GM19455 (cell line): ENCODE results near the gene FHL1.
"Not testable (repeated sequence)": the region's sequence is repeated elsewhere in the genome, so short reads cannot be mapped to it uniquely, and the experiment has no call there.

ENCODE experiments used
- ATAC-seq: cut with Tn5 transposase; IDR thresholded peaks from one replicate; pipeline ENCODE4 v1.9.1; 2021; ENCODE audit not compliant: unreplicated experiment

The FHL1 gene

GRCh38 chrX:136147315-136147901 lies at the start of gene FHL1:
Gene FHL1, plus strand, starts transcription at chrX:136147533.
- ATAC-seq, result no peak

- no peak for ATAC-seq
Measured at GRCh38 chrX:136097871-136098805, 49.2 kb upstream of the FHL1 start.

DNA sequence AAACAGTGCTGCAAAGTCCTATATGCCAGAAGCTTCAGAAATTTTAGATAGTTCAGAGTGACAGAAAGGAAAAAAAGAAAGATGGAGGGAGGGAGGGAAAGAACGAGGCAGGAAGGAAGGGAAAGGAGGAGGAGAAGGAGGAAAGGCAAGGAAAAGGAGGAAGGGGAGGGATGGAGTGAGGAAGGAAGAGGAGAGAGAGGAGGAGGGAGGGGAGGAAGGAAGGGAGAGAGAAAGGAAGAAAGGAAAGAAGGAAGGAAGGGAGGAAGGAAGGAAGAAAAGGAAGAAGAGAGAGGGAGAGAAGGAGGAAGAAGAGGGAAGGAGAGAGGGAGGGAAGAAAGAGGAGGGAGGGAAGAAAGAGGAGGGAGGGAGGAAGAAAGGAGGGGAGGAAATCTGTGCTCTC lies 42.4 kb upstream of the FHL1 start:
- no peak for ATAC-seq

DNA sequence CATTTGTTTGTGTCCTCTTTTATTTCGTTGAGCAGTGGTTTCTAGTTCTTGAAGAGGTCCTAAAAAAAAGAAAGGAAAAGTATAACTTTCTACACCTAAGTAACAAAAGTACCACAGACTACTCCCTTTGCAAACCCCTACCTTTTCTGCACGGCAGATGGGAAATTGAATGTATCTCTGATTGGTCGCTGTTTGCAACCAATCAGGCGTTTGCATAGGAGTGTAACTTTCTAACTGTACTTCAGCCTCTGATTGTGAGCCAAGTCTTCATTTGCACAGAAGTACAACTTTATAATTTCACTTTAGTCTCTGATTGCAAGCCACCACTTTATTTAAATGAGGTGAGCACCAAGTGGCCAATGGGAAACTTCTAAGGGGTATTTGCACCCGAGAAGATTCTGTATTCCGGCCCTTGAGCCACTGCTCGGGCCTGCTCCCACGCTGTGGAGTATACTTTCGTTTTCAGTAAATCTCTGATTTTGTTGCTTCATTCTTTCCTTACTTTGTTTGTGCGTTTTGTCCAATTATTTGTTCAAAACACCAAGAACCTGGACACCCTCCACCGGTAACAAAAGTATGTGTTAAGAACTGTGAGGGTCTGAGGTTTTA lies 40.3 kb upstream of the FHL1 start:
- no peak for ATAC-seq

DNA sequence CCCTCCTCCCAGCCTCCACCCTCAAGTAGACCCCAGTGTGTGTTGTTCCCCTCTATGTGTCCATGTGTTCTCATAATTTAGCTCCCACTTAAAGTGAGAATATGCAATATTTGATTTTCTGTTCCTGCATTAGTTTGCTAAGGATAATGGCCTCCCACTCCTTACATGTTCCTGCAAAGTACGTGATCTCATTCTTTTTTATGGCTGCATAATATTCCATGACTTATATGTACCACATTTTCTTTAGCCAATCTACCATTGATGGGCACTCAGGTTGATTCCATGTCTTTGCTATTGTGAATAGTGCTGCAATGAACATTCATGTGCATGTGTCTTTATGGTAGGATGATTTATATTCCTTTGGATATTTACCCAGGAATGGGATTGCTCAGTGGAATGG lies 38.4 kb upstream of the FHL1 start:
- ATAC-seq, result not testable (repeated sequence)

DNA sequence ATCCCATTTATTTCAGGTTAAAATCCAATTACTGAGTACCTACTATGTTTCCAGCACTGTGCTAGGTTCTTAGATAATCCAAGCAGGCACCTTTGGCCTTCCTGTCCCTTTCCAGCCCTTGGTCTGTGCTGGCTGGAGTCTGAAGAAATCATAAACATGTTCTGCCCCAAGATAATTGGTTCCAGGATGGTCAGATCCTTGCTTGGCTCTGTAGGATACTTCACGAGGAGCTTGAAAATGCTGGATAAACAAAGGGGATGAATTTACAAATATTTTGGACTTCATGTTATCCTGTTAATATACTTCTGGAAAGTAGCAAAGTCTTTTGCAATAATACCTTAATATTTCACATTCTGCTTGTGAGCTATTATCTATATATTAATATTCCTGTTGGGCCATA lies 35.0 kb upstream of the FHL1 start:
- no peak for ATAC-seq

DNA sequence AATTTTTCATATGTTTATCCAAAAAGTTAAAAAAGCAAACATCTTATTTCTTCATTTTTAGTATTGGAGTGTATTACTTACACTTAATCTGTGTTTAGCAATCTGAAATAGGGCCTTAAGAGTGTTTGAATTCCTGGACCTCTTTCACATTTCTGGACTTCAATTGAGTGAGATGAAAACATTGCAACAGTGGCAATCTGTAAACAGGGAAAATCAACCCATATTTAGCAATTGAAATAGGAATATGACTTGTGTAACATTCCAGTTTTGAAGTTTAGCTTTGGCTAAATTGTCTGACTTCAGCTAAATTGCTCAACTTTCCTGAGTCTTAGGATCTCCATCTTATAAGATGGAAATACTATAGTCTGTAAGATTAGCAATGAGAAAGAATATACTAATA lies 34.6 kb upstream of the FHL1 start:
- no peak for ATAC-seq

DNA sequence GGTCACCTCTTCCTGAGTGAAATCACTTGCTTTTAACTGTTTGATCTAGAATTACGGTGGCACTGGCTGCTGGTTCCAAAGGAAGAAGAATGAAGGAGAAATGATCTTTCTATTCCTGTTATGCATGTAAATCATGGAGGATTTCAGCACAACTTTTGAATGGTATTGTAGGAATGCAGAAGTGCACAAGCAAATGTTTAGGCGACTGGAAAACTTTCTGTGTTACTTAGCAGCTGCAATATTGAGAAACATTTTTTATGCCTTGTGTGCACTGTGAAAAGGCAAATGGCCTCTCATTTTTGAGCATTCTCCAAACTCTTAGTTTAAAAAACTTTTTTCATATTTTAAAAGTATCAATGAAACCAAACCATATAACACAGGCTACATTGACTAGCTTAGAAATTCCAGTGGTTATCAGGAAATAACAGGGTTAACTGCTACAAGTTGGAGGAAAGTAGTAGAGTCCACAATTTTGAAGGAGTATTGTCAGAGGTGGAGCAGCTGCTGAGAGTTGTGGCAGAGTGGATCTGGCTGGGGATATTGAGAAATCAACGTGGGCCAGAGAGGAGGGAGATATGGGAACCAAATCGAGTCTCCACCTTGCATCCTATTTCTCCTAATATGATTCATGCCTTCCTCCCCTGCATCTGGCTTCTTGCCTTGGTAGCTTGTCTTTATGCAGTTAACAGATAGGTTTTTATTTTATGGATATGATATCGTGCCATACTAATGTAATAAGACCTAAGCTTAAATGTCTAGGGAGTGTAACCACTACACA lies 32.0 kb upstream of the FHL1 start:
- ATAC-seq, result no peak

DNA sequence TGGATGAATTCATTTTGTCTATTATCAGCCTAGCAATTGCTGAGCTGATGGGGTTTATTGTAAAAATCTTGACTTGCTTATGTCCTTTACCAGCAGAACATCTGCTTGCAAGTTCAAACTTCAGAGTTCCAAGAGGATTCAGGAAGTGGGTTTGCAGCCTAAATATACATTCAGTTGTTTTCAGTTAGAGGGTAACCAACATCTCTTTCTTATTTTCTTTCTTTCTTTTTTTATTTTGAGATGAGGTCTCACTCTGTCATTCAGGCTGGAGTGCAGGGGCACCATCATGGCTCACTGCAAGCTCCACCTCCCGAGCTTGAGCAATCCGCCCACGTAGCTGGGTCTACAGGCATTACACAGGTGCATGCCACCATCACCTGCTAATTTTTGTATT lies 31.4 kb upstream of the FHL1 start:
- ATAC-seq, result no peak

- no peak for ATAC-seq
Measured at GRCh38 chrX:136121788-136122187, 25.5 kb upstream of the FHL1 start.

DNA sequence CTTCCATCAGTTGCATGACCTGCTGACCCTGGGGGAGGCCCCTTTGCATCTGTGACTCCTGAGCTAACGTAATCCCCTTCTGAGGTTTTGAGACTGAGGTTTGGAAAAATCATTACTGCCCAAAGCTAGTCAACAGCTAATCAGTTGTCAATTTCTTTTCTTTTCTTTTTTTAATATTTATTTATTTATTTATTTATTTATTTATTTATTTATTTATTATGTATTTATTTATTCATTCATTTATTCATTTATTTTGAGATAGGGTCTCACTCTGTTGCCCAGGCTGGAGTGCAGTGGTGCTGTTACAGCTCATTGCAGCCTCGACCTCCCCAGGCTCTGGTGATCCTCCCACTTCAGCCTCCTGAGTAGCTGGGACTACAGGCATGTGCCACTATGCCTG lies 25.1 kb upstream of the FHL1 start:
- no peak for ATAC-seq

DNA sequence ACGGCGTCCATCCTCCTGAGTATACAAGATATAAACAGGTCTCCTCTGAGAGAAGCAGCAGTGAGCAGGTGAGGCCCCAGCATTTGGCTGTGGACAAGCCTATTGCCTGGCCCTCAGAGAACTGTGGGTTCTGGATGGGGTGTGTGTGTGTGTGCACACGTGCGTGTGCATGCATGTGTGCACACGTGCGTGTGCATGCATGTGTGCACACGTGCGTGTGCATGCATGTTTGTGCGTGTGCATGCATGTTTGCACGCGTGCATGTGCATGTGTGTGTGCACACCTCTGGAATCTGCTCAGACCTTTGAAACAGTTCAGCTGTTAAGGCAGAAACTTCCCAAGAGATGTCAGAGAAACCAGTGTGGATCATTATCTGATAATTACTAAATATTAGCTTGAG lies 22.2 kb upstream of the FHL1 start:
- ATAC-seq, result no peak

DNA sequence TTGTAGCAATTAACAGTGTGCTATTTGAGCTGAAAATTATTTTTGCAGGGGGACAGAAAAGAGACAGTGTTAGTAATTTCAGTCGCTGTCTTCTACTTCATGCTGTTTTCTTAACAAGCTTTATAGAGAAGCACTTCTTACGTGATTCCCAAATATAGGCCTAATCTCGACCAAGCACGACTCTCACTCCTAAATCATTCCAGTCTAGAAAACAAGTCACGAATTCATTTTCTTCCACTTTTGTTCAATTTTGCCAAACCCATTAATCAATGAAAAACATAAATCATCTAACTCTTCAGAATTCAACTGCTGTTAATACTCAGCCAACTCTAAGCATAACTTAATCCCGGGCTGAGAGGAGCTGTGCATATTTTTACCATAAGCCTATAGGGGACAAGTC lies 21.0 kb upstream of the FHL1 start:
- ATAC-seq, result no peak

- ATAC-seq, result no peak
Measured at GRCh38 chrX:136126872-136127406, 20.4 kb upstream of the FHL1 start.

GRCh38 chrX:136128743-136129142 lies 18.6 kb upstream of the FHL1 start:
- ATAC-seq, result no peak

DNA sequence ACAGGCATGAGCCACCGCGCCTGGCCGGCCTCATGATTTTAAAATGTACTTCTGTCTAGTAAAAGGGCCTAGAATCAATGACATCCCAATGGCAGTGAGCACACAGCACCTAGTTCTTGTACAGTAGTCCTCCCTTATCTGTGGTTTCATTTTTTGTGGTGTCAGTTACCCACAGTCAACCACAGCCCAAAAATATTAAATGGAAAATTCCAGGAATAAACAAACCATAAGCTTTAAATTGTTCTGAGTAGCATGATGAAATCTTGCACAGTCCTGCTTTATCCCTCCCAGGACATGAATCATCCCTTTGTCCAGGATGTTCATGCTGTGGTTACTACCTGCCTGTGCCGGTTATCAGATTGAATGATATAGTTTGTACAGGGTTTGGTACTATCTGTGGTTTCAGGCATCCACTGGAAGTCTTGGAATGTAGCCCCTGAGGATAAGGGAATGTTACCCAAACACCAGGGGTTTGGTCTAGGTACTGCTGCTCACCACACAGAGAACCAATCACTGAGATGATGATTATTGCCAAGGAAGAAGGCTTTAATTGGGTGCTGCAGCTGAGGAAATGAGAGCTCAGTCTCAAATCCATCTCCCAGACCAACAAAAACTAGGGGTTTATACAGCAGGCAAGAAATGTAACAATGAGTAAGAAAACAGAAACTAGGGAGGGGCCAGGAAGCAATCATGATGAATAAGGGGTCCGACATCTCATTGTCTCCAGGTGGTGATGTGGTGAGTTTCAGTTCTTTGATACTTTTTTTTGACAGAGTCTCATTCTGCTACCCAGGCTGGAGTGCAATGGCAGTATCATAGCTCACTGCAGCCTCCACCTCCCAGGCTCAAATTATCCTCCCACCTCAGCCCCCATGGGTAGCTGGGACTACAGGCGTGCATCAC lies 16.2 kb upstream of the FHL1 start:
- ATAC-seq, result no peak

GRCh38 chrX:136138939-136139338 lies 8.4 kb upstream of the FHL1 start:
- ATAC-seq, result no peak

DNA sequence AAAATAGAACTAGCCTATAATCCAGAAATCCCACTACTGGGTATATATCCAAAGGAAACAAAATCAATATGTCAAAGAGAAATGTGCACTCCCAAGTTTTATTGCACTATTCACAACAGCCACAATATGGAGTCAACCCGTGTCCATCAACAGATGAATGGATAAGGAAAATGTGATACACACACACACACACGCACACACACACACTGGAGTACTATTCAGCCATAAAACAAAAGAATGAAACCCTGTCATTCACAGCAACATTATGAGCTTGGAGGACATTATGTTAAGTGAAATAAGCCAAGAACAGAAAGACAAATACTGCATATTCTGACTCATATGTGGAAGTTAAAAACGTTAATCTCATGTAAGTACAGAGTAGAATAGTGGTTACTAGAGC lies 5.8 kb upstream of the FHL1 start:
- ATAC-seq, result no peak

- no peak for ATAC-seq
Measured at GRCh38 chrX:136142592-136142991, 4.7 kb upstream of the FHL1 start.

- ATAC-seq, result no peak
Measured at GRCh38 chrX:136143711-136144110, 3.6 kb upstream of the FHL1 start.
